SU-DHL-6 (cell line): ENCODE measurements around the gene SKOR1.

ENCODE experiments used
- EZH2phosphoT487 ChIP-seq: fragments of 200-600 bp; sonication (generic), shearing (Covaris generic); conservative IDR thresholded peaks from 2 replicates; pipeline ENCODE4 v1.6.1; 2018; ENCODE audit warnings: mild to moderate bottlenecking, antibody characterized with exemption, low read length, moderate library complexity, mixed read lengths
- TF ChIP-seq, protein P1 (sequence below): fragments of 200-600 bp; sonication (generic); IDR thresholded peaks from one replicate; pipeline ENCODE4 v1.5.1; 2017; ENCODE audit warnings: antibody characterized with exemption, mild to moderate bottlenecking, low read length, moderate library complexity; ENCODE audit not compliant: insufficient read depth, poor library complexity, severe bottlenecking

DNA sequence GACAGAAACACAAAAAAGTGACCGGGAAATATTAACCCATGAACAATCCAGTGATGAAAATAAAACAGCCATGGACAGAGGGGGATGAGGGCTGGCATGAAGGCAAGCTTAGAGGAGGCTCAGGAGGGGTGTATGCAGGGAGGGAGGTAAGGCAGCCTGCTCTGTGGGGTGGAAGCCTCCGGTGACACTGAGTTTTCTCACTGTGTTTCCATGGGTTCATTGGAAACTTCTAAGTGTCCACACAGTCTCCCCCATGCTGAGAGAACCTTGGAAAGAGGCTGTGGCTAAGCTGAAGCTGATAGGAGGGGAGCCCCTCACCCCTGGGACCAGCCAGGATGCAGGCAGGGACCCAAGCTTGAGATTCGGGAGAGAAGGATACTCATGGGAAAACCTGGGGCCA lies 6.8 kb upstream of the SKOR1 start:
- TF ChIP-seq, protein P1, sequence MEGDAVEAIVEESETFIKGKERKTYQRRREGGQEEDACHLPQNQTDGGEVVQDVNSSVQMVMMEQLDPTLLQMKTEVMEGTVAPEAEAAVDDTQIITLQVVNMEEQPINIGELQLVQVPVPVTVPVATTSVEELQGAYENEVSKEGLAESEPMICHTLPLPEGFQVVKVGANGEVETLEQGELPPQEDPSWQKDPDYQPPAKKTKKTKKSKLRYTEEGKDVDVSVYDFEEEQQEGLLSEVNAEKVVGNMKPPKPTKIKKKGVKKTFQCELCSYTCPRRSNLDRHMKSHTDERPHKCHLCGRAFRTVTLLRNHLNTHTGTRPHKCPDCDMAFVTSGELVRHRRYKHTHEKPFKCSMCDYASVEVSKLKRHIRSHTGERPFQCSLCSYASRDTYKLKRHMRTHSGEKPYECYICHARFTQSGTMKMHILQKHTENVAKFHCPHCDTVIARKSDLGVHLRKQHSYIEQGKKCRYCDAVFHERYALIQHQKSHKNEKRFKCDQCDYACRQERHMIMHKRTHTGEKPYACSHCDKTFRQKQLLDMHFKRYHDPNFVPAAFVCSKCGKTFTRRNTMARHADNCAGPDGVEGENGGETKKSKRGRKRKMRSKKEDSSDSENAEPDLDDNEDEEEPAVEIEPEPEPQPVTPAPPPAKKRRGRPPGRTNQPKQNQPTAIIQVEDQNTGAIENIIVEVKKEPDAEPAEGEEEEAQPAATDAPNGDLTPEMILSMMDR, result no peak
- no peak for TF ChIP-seq EZH2phosphoT487
